ENCODE measurements around the gene PODXL.

GRCh38 chr7:131550846-131551245 lies 5.6 kb downstream of the PODXL start:
- TF ChIP-seq POLR2AphosphoS5 (IDR thresholded peaks at IDR 0.05; ENCODE audit: borderline replicate concordance, low read depth, low read length): no peak
- TF ChIP-seq EZH2 (IDR thresholded peaks at IDR 0.05): no peak
- TF ChIP-seq FOXP2 (optimal IDR thresholded peaks at IDR 0.05; ENCODE audit: control extremely low read depth, extremely low read length, insufficient read depth): no peak
